NCI-H345 (cell line): ENCODE results near the gene BCAS1.
"Not testable (repeated sequence)": the region's sequence is repeated elsewhere in the genome, so short reads cannot be mapped to it uniquely, and the experiment has no call there.

Experiments used
- DNase-seq: peaks from one replicate; lab custom pipeline; 2025; lab: John Stamatoyannopoulos, UW

The BCAS1 gene

GRCh38 chr20:53985150-53985518, 85.3 kb downstream of the BCAS1 start:
- no peak for DNase-seq

- no peak for DNase-seq
These were observed 85.8 kb downstream of the BCAS1 start for GRCh38 chr20:53984356-53985149.

GRCh38 chr20:53983401-53983800, 87.0 kb downstream of the BCAS1 start:
- no peak for DNase-seq

- DNase-seq: no peak
These were observed 87.8 kb downstream of the BCAS1 start for GRCh38 chr20:53982624-53983023.

GRCh38 chr20:53981752-53982437, 88.5 kb downstream of the BCAS1 start:
- DNase-seq: no peak

GRCh38 chr20:53981130-53981529, 89.3 kb downstream of the BCAS1 start:
- no peak for DNase-seq

- DNase-seq: no peak
These were observed 90.3 kb downstream of the BCAS1 start for GRCh38 chr20:53980031-53980465.

- DNase-seq: no peak
These were observed 91.9 kb downstream of the BCAS1 start for GRCh38 chr20:53978497-53978896.

- DNase-seq: no peak
These were observed 93.0 kb downstream of the BCAS1 start for GRCh38 chr20:53977391-53977790.

GRCh38 chr20:53975761-53976160, 94.6 kb downstream of the BCAS1 start:
- no peak for DNase-seq

GRCh38 chr20:53974785-53975555, 95.4 kb downstream of the BCAS1 start:
- DNase-seq: no peak

GRCh38 chr20:53973882-53974281, 96.5 kb downstream of the BCAS1 start:
- DNase-seq: not testable (repeated sequence)

- no peak for DNase-seq
These were observed 98.2 kb downstream of the BCAS1 start for GRCh38 chr20:53972179-53972578.

- DNase-seq: no peak
These were observed 99.2 kb downstream of the BCAS1 start for GRCh38 chr20:53971096-53971683.

GRCh38 chr20:53970232-53970631, 100.2 kb downstream of the BCAS1 start:
- no peak for DNase-seq

- no peak for DNase-seq
These were observed 102.9 kb downstream of the BCAS1 start for GRCh38 chr20:53967527-53967926.

- DNase-seq: no peak
These were observed 103.5 kb downstream of the BCAS1 start for GRCh38 chr20:53966774-53967398.

GRCh38 chr20:53964501-53965253, 105.7 kb downstream of the BCAS1 start:
- no peak for DNase-seq

- no peak for DNase-seq
These were observed 106.3 kb downstream of the BCAS1 start for GRCh38 chr20:53964067-53964466.

GRCh38 chr20:53963635-53964034, 106.8 kb downstream of the BCAS1 start:
- DNase-seq: no peak

GRCh38 chr20:53962388-53962787, 108.0 kb downstream of the BCAS1 start:
- DNase-seq: no peak
